Neural cell (in vitro differentiated cells): Measurements from ENCODE around the gene BRD7. TPM values are rescaled to one million over a fixed set of nuclear protein-coding genes. Genes with fewer than 3 reads are reported as not detected.

Source experiments
- H2AFZ ChIP-seq: fragments of 200-600, 300-800 bp; sonication (generic), shearing (Covaris generic); 2 replicates; pipeline ENCODE4 v1.6.0; 2014; ENCODE audit warnings: low read depth, mild to moderate bottlenecking, antibody characterized with exemption, low read length, moderate library complexity
- H3F3A ChIP-seq: fragments of 200-600 bp; shearing (Covaris generic); 2 replicates; pipeline ENCODE4 v1.6.1; 2016; ENCODE audit warnings: mild to moderate bottlenecking, moderate library complexity, mixed read lengths, antibody characterized with exemption, low read length; ENCODE audit not compliant: insufficient read depth, poor library complexity, severe bottlenecking
- H3K27ac ChIP-seq: fragments of 200-600, 300-800 bp; sonication (generic), shearing (Covaris generic); 2 replicates; pipeline ENCODE4 v1.5.1; 2014; ENCODE audit warnings: mild to moderate bottlenecking, low read length, moderate library complexity
- H3K27me3 ChIP-seq: fragments of 300-800, 200-600 bp; sonication (generic), shearing (Covaris generic); 2 replicates; pipeline ENCODE4 v1.6.0; 2014; ENCODE audit warnings: mild to moderate bottlenecking, low read depth, low read length, moderate library complexity; ENCODE audit not compliant: insufficient read depth
- H3K36me3 ChIP-seq: fragments of 300-800, 200-600 bp; sonication (generic), shearing (Covaris generic); 2 replicates; pipeline ENCODE4 v1.5.1; 2014; ENCODE audit warnings: mild to moderate bottlenecking, antibody characterized with exemption, low read length, moderate library complexity; ENCODE audit not compliant: insufficient read depth
- H3K4me2 ChIP-seq: fragments of 300-800, 200-600 bp; sonication (generic), shearing (Covaris generic); 2 replicates; pipeline ENCODE4 v1.6.0; 2014; ENCODE audit warnings: mild to moderate bottlenecking, low read length
- H3K4me3 ChIP-seq: fragments of 300-800, 200-600 bp; sonication (generic), shearing (Covaris generic); 2 replicates; pipeline ENCODE4 v1.5.1; 2014; ENCODE audit warnings: mild to moderate bottlenecking, low read length, moderate library complexity
- H3K79me2 ChIP-seq: fragments of 200-600 bp; shearing (Covaris generic); replicated peaks from 2 replicates; pipeline ENCODE4 v1.6.0; 2014; ENCODE audit warnings: mild to moderate bottlenecking, low read length, moderate library complexity; ENCODE audit not compliant: insufficient read depth
- H3K9ac ChIP-seq: fragments of 300-800, 200-600 bp; sonication (generic), shearing (Covaris generic); 2 replicates; pipeline ENCODE4 v1.6.1; 2016; ENCODE audit warnings: mild to moderate bottlenecking, low read length, mixed read lengths
- H3K9me2 ChIP-seq: fragments of 200-600 bp; shearing (Covaris generic); 2 replicates; pipeline ENCODE4 v1.6.1; 2016; ENCODE audit warnings: mild to moderate bottlenecking, low read length, mixed read lengths; ENCODE audit not compliant: insufficient read depth
- H3K9me3 ChIP-seq: fragments of 200-600, 300-800 bp; sonication (generic), shearing (Covaris generic); 2 replicates; pipeline ENCODE4 v1.6.1; 2016; ENCODE audit warnings: mild to moderate bottlenecking, mixed run types, low read length, moderate library complexity, mixed read lengths
- H4K20me1 ChIP-seq: fragments of 200-600 bp; shearing (Covaris generic); 2 replicates; pipeline ENCODE4 v1.6.1; 2016; ENCODE audit warnings: mild to moderate bottlenecking, mixed run types; ENCODE audit not compliant: insufficient read depth
- EP300 ChIP-seq: fragments of 450-650 bp; conservative IDR thresholded peaks from 2 replicates; pipeline ENCODE4 v1.6.1; 2014; ENCODE audit warnings: antibody characterized with exemption, mild to moderate bottlenecking, moderate library complexity; ENCODE audit not compliant: poor library complexity, severe bottlenecking
- EZH2 ChIP-seq: fragments of 200-600, 300-800 bp; shearing (Covaris generic), sonication (generic); IDR thresholded peaks from 2 replicates; pipeline ENCODE4 v1.6.1; 2014; ENCODE audit warnings: antibody characterized with exemption, low read length, borderline replicate concordance, mild to moderate bottlenecking; ENCODE audit not compliant: insufficient read depth, poor library complexity, severe bottlenecking
- MXI1 ChIP-seq: fragments of 450-650 bp; conservative IDR thresholded peaks from 2 replicates; pipeline ENCODE4 v1.6.1; 2014; ENCODE audit warnings: antibody characterized with exemption, mild to moderate bottlenecking; ENCODE audit not compliant: poor library complexity, severe bottlenecking
- POLR2AphosphoS5 ChIP-seq: IDR thresholded peaks from 2 replicates; pipeline ENCODE4 v1.6.1; 2012
- RAD21 ChIP-seq: fragments of 450-650 bp; conservative IDR thresholded peaks from 2 replicates; pipeline ENCODE4 v1.6.1; 2014; ENCODE audit warnings: antibody characterized with exemption, mild to moderate bottlenecking, moderate library complexity
- SMC3 ChIP-seq: fragments of 450-650 bp; conservative IDR thresholded peaks from 2 replicates; pipeline ENCODE4 v1.6.1; 2014; ENCODE audit warnings: antibody characterized with exemption, mild to moderate bottlenecking, moderate library complexity; ENCODE audit not compliant: poor library complexity
- TAF1 ChIP-seq: IDR thresholded peaks from 2 replicates; pipeline ENCODE4 v1.6.1; 2012; ENCODE audit warnings: low read depth
- polyA plus RNA-seq: library from polyadenylated mRNA; depleted of rRNA; stranded (reverse); fragments of >200 nt; gene quantifications from 2 replicates; pipeline ENCODE4 v1.2.3, GENCODE V29; 2014
- TF ChIP-seq, protein P1 (sequence below): IDR thresholded peaks from 2 replicates; pipeline ENCODE4 v1.6.1; 2012; ENCODE audit warnings: borderline replicate concordance
- TF ChIP-seq, protein P2 (sequence below): fragments of 450-650 bp; IDR thresholded peaks from 2 replicates; pipeline ENCODE4 v1.5.1; 2014; ENCODE audit warnings: antibody characterized with exemption, mild to moderate bottlenecking, moderate library complexity; ENCODE audit not compliant: poor library complexity, severe bottlenecking

Gene BRD7
- polyA plus RNA-seq, 1 donor from 2014 or later, result 57.2 TPM

DNA sequence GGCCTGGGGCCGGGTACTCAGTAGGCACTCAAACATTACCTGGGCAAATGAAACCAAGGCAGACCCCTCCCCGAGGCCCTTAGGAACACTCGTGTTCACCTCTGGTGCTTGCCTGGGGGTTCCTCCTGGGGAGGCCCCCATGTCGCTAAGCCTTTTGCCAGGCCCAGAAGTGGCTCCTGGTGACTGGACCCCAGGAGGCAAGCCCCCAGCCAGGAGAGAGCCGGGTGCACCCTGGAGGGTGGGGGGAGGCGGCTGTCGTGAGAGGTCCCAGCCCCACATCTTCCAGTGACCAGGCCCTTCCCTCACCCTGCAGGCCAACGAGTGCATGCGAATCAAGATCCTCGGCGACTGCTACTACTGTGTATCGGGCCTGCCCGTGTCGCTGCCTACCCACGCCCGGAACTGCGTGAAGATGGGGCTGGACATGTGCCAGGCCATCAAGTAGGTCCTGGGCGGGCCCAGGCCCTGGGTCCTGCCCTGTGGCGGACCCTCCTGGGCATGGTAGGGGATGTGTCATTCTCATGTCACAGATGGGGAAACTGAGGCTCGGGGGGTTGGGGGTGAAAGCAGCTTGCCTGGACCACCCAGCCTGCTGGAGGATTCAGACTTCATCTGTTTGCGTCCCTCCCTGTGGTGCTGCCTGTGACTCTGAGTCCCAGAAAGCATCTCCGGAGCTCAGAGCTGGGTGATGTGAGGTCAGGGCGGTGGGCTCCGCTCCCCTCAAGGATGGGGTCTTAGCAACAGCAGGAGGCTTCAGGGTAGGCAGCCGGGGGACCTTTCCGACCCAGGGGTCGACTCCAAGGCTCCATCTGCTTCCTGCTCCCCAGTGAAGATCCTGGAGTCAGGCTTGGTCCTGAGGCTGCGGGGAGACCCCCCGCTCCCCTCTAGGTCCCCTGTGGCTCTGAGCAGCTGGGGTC is 69.9 kb downstream of the BRD7 start:
- no peak overlapping the region for H3K27ac ChIP-seq
- H3K9me3 ChIP-seq, result no peaks in the 10 kb centered on the region
- H3F3A ChIP-seq, result no peaks in the 10 kb centered on the region
- H3K27me3 ChIP-seq, result no peaks in the 10 kb centered on the region
- H2AFZ ChIP-seq, result no peak overlapping the region
- H3K9me2 ChIP-seq, result no peaks in the 10 kb centered on the region
- H3K36me3 ChIP-seq, result no peaks in the 10 kb centered on the region
- no peaks in the 10 kb centered on the region for H4K20me1 ChIP-seq
- no peak overlapping the region for H3K4me3 ChIP-seq
- no peak overlapping the region for H3K9ac ChIP-seq
- no peak overlapping the region for H3K4me2 ChIP-seq
- TF ChIP-seq EP300, result no peak
- TF ChIP-seq SMC3, result no peak
- TF ChIP-seq MXI1, result no peak
- TF ChIP-seq POLR2AphosphoS5, result no peak
- no peak for TF ChIP-seq EZH2
- no peaks in the 10 kb centered on the region for H3K79me2 ChIP-seq

DNA sequence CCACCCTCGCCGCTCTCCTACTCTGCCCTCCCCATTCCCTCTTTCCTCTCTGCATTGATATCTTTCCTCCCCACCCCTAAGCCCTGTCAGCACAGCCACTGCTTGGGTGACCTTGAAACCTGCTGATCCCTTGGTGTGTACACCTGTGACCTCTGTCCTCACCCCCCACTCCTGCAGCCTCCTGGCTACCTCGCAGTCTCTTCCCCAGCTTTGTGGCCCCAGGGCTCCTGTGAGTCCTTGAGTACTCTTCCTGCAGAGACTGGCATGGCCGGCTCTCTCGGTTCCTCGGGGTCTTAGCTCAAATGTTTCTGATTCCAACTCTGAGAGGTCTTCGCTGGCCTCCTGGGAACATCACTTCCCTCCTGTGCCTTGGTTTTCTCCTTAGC is 70.7 kb downstream of the BRD7 start:
- Histone ChIP-seq H3K9ac (no peak overlapping the region), H3K27ac (no peak overlapping the region), H3K4me2 (no peak overlapping the region), H3K36me3 (no peaks in the 10 kb centered on the region), H3K79me2 (no peaks in the 10 kb centered on the region), H2AFZ (no peak overlapping the region), H3K4me3 (no peak overlapping the region), H3K9me2 (no peaks in the 10 kb centered on the region), H3K9me3 (no peaks in the 10 kb centered on the region), H3F3A (no peaks in the 10 kb centered on the region), H4K20me1 (no peaks in the 10 kb centered on the region), H3K27me3 (no peaks in the 10 kb centered on the region)
- TF ChIP-seq, protein P1, sequence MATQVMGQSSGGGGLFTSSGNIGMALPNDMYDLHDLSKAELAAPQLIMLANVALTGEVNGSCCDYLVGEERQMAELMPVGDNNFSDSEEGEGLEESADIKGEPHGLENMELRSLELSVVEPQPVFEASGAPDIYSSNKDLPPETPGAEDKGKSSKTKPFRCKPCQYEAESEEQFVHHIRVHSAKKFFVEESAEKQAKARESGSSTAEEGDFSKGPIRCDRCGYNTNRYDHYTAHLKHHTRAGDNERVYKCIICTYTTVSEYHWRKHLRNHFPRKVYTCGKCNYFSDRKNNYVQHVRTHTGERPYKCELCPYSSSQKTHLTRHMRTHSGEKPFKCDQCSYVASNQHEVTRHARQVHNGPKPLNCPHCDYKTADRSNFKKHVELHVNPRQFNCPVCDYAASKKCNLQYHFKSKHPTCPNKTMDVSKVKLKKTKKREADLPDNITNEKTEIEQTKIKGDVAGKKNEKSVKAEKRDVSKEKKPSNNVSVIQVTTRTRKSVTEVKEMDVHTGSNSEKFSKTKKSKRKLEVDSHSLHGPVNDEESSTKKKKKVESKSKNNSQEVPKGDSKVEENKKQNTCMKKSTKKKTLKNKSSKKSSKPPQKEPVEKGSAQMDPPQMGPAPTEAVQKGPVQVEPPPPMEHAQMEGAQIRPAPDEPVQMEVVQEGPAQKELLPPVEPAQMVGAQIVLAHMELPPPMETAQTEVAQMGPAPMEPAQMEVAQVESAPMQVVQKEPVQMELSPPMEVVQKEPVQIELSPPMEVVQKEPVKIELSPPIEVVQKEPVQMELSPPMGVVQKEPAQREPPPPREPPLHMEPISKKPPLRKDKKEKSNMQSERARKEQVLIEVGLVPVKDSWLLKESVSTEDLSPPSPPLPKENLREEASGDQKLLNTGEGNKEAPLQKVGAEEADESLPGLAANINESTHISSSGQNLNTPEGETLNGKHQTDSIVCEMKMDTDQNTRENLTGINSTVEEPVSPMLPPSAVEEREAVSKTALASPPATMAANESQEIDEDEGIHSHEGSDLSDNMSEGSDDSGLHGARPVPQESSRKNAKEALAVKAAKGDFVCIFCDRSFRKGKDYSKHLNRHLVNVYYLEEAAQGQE, result no peak
- TF ChIP-seq POLR2AphosphoS5 (no peak), RAD21 (no peak), EP300 (no peak), SMC3 (no peak), TAF1 (no peak), EZH2 (no peak)
- TF ChIP-seq, protein P2, sequence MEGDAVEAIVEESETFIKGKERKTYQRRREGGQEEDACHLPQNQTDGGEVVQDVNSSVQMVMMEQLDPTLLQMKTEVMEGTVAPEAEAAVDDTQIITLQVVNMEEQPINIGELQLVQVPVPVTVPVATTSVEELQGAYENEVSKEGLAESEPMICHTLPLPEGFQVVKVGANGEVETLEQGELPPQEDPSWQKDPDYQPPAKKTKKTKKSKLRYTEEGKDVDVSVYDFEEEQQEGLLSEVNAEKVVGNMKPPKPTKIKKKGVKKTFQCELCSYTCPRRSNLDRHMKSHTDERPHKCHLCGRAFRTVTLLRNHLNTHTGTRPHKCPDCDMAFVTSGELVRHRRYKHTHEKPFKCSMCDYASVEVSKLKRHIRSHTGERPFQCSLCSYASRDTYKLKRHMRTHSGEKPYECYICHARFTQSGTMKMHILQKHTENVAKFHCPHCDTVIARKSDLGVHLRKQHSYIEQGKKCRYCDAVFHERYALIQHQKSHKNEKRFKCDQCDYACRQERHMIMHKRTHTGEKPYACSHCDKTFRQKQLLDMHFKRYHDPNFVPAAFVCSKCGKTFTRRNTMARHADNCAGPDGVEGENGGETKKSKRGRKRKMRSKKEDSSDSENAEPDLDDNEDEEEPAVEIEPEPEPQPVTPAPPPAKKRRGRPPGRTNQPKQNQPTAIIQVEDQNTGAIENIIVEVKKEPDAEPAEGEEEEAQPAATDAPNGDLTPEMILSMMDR, result no peak
